PC-3 (cell line): Measurements from ENCODE around the gene PLEKHM1. TPM values are rescaled to one million over a fixed set of nuclear protein-coding genes. Genes with fewer than 3 reads are reported as not detected.

Experiments used
- ATAC-seq: fragments of 200-7000 bp; cut with Tn5 transposase; 2 replicates; pipeline ENCODE4 v1.9.1; 2020; ENCODE audit warnings: mild to moderate bottlenecking, moderate library complexity
- BruUV-seq: library from RNA; stranded (reverse); fragments of 400-500 nt; replicated peaks from 2 replicates; lab custom pipeline; 2021; lab: Mats Ljungman, UMichigan
- CTCF ChIA-PET: fragments of 300-600 bp; sonication (Branson Sonifier 250); formaldehyde crosslinking; loops from one replicate; lab custom pipeline; 2022; ENCODE audit warnings: antibody characterized with exemption; lab: Charles Lee
- POLR2A ChIA-PET: fragments of 300-600 bp; sonication (Branson Sonifier 250); formaldehyde crosslinking; loops from one replicate; lab custom pipeline; 2022; ENCODE audit warnings: antibody characterized with exemption; ENCODE audit not compliant: unreplicated experiment; lab: Charles Lee
- DNase-seq: peaks from one replicate; pipeline ENCODE4 v3.0.0-alpha.2; 2015
- H2AFZ ChIP-seq: fragments of 300-600 bp; sonication (generic); 2 replicates; pipeline ENCODE4 v1.6.0; 2016; ENCODE audit warnings: antibody characterized with exemption, low read length
- H3F3A ChIP-seq: fragments of 300-600 bp; sonication (generic); one replicate; pipeline ENCODE4 v1.6.0; 2017; ENCODE audit warnings: antibody characterized with exemption, low read length, control low read depth, mild to moderate bottlenecking; ENCODE audit not compliant: unreplicated experiment
- H3K27ac ChIP-seq: fragments of 300-600 bp; sonication (generic); 2 replicates; pipeline ENCODE4 v1.5.1; 2016; ENCODE audit warnings: mild to moderate bottlenecking, low read length
- H3K27me3 ChIP-seq: fragments of 300-600 bp; sonication (generic); 2 replicates; pipeline ENCODE4 v1.6.1; 2016; ENCODE audit warnings: low read length, mixed read lengths
- H3K36me3 ChIP-seq: fragments of 300-600 bp; sonication (generic); 2 replicates; pipeline ENCODE4 v1.6.1; 2016; ENCODE audit warnings: low read depth, mixed run types, low read length, mixed read lengths
- H3K4me1 ChIP-seq: fragments of 300-600 bp; sonication (generic); 2 replicates; pipeline ENCODE4 v1.5.1; 2016; ENCODE audit warnings: low read length; ENCODE audit not compliant: insufficient read depth
- H3K4me2 ChIP-seq: fragments of 300-600 bp; sonication (generic); 2 replicates; pipeline ENCODE4 v1.6.0; 2016; ENCODE audit warnings: low read length
- H3K4me3 ChIP-seq: fragments of 300-600 bp; sonication (generic); 2 replicates; pipeline ENCODE4 v1.5.1; 2016; ENCODE audit warnings: mild to moderate bottlenecking, low read length, mixed read lengths
- H3K79me2 ChIP-seq: fragments of 300-600 bp; sonication (generic); 2 replicates; pipeline ENCODE4 v1.6.1; 2017; ENCODE audit warnings: low read length, mixed read lengths
- H3K9ac ChIP-seq: fragments of 300-600 bp; sonication (generic); 2 replicates; pipeline ENCODE4 v1.6.0; 2016; ENCODE audit warnings: mild to moderate bottlenecking, low read length
- H3K9me2 ChIP-seq: fragments of 300-600 bp; sonication (generic); replicated peaks from 2 replicates; pipeline ENCODE4 v1.6.1; 2016; ENCODE audit warnings: mixed run types, low read length, mixed read lengths
- H3K9me3 ChIP-seq: fragments of 300-600 bp; sonication (generic); 2 replicates; pipeline ENCODE4 v1.6.1; 2016; ENCODE audit warnings: low read length, mixed read lengths
- H4K20me1 ChIP-seq: fragments of 300-600 bp; sonication (generic); 2 replicates; pipeline ENCODE4 v1.6.1; 2016; ENCODE audit warnings: low read length, mixed read lengths
- CTCF ChIP-seq: fragments of 300-600 bp; sonication (generic); conservative IDR thresholded peaks from 2 replicates; pipeline ENCODE4 v1.5.1; 2017; ENCODE audit warnings: antibody characterized with exemption, low read depth, mild to moderate bottlenecking, low read length
- EZH2 ChIP-seq: fragments of 300-600 bp; sonication (generic); IDR thresholded peaks from one replicate; pipeline ENCODE4 v1.6.1; 2017; ENCODE audit warnings: antibody characterized with exemption, mild to moderate bottlenecking, low read length; ENCODE audit not compliant: unreplicated experiment
- EZH2phosphoT487 ChIP-seq: fragments of 300-600 bp; sonication (generic); IDR thresholded peaks from 2 replicates; pipeline ENCODE4 v1.6.1; 2018; ENCODE audit warnings: mild to moderate bottlenecking, antibody characterized with exemption, low read length, borderline replicate concordance
- intact Hi-C: fragments of 100-400 bp; cut with micrococcal nuclease; formaldehyde crosslinking; loops from 2 replicates; pipeline ENCODE4 v1.9.0; 2023
- total RNA-seq: library from RNA; depleted of rRNA; stranded (reverse); fragments of >200 nt; gene quantifications from 2 replicates; pipeline ENCODE4 v1.2.3, GENCODE V29; 2014

The PLEKHM1 gene
- total RNA-seq, 1 experiment from 2014 or later: 15.8 TPM

- intact Hi-C loops: no loop called here
- Histone ChIP-seq H3K4me1 (no peaks in the 10 kb centered on the region), H3K9me2 (no peaks in the 10 kb centered on the region), H4K20me1 (peaks cover 5% of the 10 kb centered on the region; the same call in 1 of the 2 replicates), H3F3A (no peaks in the 10 kb centered on the region), H3K79me2 (no peaks in the 10 kb centered on the region), H3K27ac (no peak overlapping the region), H3K27me3 (no peaks in the 10 kb centered on the region), H2AFZ (no peak overlapping the region), H3K9ac (no peak overlapping the region), H3K4me3 (no peak overlapping the region), H3K9me3 (no peaks in the 10 kb centered on the region), H3K36me3 (peaks cover 60% of the 10 kb centered on the region), H3K4me2 (no peak overlapping the region)
- CTCF ChIA-PET: no interaction called here
- DNase-seq: no peak
- POLR2A ChIA-PET: no interaction called here
- no TSS peak for BruUV-seq
- no peak for ATAC-seq
- TF ChIP-seq EZH2: no peak
- no peak for TF ChIP-seq CTCF
These were observed 87.6 kb downstream of the PLEKHM1 start for GRCh38 chr17:45402916-45403315.

GRCh38 chr17:45398800-45399199, 91.7 kb downstream of the PLEKHM1 start:
- Histone ChIP-seq H3K4me2 (no peak overlapping the region), H3K36me3 (peaks cover 58% of the 10 kb centered on the region), H4K20me1 (no peaks in the 10 kb centered on the region), H2AFZ (no peak overlapping the region), H3K4me1 (no peaks in the 10 kb centered on the region), H3K27me3 (no peaks in the 10 kb centered on the region), H3K9ac (no peak overlapping the region), H3K9me2 (no peaks in the 10 kb centered on the region), H3F3A (no peaks in the 10 kb centered on the region), H3K9me3 (no peaks in the 10 kb centered on the region), H3K4me3 (no peak overlapping the region), H3K27ac (no peak overlapping the region), H3K79me2 (no peaks in the 10 kb centered on the region)
- CTCF ChIA-PET: no interaction called here
- DNase-seq (no peak), ATAC-seq (no peak)
- BruUV-seq: no TSS peak
- TF ChIP-seq EZH2 (no peak), EZH2phosphoT487 (no peak), CTCF (no peak)
- intact Hi-C loops: no loop called here
- POLR2A ChIA-PET: no interaction called here

- no peaks in the 10 kb centered on the region for H3K9me3 ChIP-seq
- intact Hi-C loops: no loop called here
- H3K27me3 ChIP-seq: no peaks in the 10 kb centered on the region
- no peak overlapping the region for H3K4me3 ChIP-seq
- peaks cover 51% of the 10 kb centered on the region; the same call in 1 of the 2 replicates for H3K36me3 ChIP-seq
- TF ChIP-seq EZH2phosphoT487 (no peak), EZH2 (no peak), CTCF (no peak)
- H3F3A ChIP-seq: no peaks in the 10 kb centered on the region
- POLR2A ChIA-PET: no interaction called here
- H3K4me2 ChIP-seq: no peak overlapping the region
- no peak overlapping the region for H3K27ac ChIP-seq
- no peaks in the 10 kb centered on the region for H3K4me1 ChIP-seq
- CTCF ChIA-PET: interaction anchor here (4.0 kb wide), 1 partner anchor 28 kb away, joined by 45 read pairs; no protein-coding TSS in a partner anchor
- BruUV-seq: no TSS peak
- H2AFZ ChIP-seq: no peak overlapping the region
- no peaks in the 10 kb centered on the region for H3K9me2 ChIP-seq
- no peaks in the 10 kb centered on the region for H3K79me2 ChIP-seq
- no peak overlapping the region for H3K9ac ChIP-seq
- ATAC-seq (no peak), DNase-seq (no peak)
- no peaks in the 10 kb centered on the region for H4K20me1 ChIP-seq
These were observed 92.7 kb downstream of the PLEKHM1 start for GRCh38 chr17:45397796-45398195.
